ENCODE data around the gene LRP1B.

- TF ChIP-seq POLR2A (IDR thresholded peaks at IDR 0.05) (no peak), CTCF (IDR thresholded peaks at IDR 0.05) (no peak)
These were observed 1238.4 kb downstream of the LRP1B start for GRCh38 chr2:140892436-140892835.

All from right lobe of liver (tissue), 4 donors.